Esophagus muscularis mucosa (tissue), 4 donors: ENCODE results near the gene GPR132.

Source experiments
- EP300 ChIP-seq: sonication (generic); formaldehyde crosslinking; IDR thresholded peaks from one replicate; pipeline ENCODE4 v1.6.1; 2017; ENCODE audit warnings: antibody characterized with exemption
- POLR2A ChIP-seq: fragments of 450-650 bp; IDR thresholded peaks from one replicate; pipeline ENCODE4 v1.6.1; 2017; ENCODE audit warnings: antibody characterized with exemption, moderate library complexity, mild to moderate bottlenecking, low read depth
- POLR2AphosphoS5 ChIP-seq, 2 donors: sonication (generic); formaldehyde crosslinking; IDR thresholded peaks; one replicate each; pipeline ENCODE4 v1.6.1; 2017; ENCODE audit warnings: antibody characterized with exemption in 2 of 2
- TF ChIP-seq, protein P1 (sequence below), 3 experiments: fragments of 200-600 bp in 2 of 3; fragments of 450-650 bp in 1 of 3; sonication (generic) in 2 of 3; IDR thresholded peaks; one replicate each; pipeline ENCODE4 v1.5.1; 2017 to 2019; ENCODE audit warnings: antibody characterized with exemption in 3 of 3, mild to moderate bottlenecking in 2 of 3, moderate library complexity in 1 of 3

DNA sequence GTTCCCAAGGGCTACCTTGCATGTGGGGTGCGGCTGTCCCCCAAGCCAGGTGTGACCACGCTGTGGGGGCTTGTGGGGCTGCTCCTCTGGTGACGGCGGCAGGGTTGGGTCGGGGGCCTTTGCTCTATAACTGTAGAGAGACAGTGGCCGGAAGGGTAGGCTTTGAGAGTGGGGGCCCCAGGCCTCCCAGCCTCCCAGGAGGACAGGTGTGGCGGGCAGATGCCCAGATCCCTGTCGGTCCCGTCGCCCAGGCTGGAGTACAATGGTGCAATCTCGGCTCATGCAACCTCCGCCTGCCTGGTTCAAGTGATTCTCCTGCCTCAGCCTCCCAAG lies 2.7 kb upstream of the GPR132 start:
- TF ChIP-seq, protein P1, sequence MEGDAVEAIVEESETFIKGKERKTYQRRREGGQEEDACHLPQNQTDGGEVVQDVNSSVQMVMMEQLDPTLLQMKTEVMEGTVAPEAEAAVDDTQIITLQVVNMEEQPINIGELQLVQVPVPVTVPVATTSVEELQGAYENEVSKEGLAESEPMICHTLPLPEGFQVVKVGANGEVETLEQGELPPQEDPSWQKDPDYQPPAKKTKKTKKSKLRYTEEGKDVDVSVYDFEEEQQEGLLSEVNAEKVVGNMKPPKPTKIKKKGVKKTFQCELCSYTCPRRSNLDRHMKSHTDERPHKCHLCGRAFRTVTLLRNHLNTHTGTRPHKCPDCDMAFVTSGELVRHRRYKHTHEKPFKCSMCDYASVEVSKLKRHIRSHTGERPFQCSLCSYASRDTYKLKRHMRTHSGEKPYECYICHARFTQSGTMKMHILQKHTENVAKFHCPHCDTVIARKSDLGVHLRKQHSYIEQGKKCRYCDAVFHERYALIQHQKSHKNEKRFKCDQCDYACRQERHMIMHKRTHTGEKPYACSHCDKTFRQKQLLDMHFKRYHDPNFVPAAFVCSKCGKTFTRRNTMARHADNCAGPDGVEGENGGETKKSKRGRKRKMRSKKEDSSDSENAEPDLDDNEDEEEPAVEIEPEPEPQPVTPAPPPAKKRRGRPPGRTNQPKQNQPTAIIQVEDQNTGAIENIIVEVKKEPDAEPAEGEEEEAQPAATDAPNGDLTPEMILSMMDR (IDR thresholded peaks at IDR 0.05): no peak
- TF ChIP-seq POLR2A: no peak
- TF ChIP-seq POLR2AphosphoS5 (IDR thresholded peaks at IDR 0.05): no peak
- TF ChIP-seq EP300: no peak
